GM19438 (cell line): ENCODE data around the gene SAMD8.
"Not testable (repeated sequence)": the region's sequence is repeated elsewhere in the genome, so short reads cannot be mapped to it uniquely, and the experiment has no call there.

Experiments used
- ATAC-seq: cut with Tn5 transposase; IDR thresholded peaks from one replicate; pipeline ENCODE4 v1.9.1; 2021; ENCODE audit warnings: low read depth; ENCODE audit not compliant: unreplicated experiment

Gene SAMD8

GRCh38 chr10:75189266-75190096 is 78.0 kb downstream of the SAMD8 start:
- no peak for ATAC-seq

DNA sequence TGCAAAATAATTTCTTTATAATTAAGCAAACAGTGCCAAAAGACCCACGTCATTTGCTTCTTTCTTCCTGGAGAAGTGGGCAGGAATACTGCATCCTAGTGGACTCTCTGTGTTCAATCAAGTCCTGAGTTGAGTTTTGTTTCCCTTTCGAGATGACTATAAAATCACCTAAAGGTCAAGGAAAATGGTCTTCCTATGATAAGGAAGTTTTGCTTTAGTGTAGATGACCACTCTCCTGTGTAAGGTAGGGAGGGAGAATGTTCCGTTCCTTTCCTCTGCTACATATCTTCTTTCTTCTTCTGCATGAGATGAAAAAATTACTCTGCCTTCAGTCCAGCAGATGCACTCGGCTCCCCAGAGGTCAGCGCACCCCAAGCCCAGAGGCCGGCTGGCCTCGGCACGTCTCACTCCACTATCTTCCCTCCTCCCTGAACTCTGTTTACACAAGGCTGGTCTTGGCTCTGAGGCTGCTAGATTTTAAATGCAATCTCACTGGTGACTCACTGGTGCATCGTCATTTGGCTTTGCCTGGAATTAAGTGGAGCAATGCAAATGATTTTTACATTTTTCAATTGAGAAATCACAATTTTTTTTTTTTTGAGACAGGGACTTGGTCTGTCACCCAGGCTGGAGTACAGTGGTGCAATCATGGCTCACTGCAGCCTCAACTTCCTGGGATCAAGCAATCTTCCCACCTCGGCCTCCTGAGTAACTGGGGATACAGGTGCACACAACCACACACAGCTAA is 80.5 kb downstream of the SAMD8 start:
- no peak for ATAC-seq

DNA sequence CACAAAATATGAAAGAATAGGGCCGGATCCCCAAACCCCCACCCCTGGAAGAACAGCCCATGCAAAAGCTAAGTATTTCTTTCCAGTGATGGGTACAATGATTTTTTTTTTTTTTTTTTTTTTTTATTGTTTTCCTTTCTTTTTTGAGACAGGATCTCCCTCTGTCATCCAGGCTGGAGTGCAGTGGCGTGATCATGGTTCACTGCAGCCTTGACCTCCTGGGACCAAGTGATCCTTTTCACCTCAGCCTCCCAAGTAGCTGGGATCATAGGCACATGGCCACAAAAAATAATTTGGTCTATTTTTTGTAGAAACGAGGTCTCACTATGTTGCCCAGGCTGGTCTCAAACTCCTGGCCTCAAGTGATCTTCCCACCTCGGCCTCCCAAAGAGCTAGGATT is 83.2 kb downstream of the SAMD8 start:
- not testable (repeated sequence) for ATAC-seq

GRCh38 chr10:75195035-75195763 is 83.7 kb downstream of the SAMD8 start:
- ATAC-seq: no peak

DNA sequence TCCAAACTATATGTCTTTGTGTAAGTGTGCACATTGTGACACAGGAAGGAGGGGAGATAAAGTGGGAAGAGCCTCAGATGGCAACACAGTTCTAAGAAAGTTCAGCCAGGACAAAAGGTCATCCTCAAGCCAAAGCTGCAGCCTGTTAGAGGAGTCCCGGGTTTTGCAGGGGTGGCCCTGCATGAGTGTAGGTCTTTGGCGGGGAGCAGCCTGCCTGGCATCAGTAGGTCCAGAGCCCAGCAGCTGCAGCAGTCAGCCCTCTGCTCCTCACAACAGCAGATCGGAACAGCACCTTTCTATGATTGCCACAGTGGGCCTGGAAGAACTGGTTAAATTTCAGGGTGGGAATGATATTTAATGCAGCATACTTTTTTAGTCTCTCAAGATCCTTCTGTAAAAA is 85.6 kb downstream of the SAMD8 start:
- no peak for ATAC-seq

DNA sequence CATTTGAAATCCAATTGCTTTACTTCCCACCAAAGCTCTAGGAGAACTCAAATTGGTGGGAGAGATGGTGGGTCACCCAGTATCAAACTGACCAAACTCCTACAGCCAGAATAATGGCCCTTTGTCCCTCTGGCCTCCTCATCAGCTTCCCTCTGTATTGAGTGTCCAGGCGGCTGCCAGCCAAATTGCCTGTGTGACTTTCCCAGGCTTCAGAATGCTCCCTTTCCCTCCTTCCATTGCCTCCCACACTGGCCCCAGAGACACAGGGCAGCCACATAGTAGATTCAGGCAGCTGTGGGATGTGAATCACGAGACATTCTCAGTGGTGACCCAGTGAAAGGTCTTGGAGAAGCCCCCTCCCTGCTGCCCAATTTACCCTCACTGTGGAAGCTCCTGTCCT is 86.5 kb downstream of the SAMD8 start:
- no peak for ATAC-seq

DNA sequence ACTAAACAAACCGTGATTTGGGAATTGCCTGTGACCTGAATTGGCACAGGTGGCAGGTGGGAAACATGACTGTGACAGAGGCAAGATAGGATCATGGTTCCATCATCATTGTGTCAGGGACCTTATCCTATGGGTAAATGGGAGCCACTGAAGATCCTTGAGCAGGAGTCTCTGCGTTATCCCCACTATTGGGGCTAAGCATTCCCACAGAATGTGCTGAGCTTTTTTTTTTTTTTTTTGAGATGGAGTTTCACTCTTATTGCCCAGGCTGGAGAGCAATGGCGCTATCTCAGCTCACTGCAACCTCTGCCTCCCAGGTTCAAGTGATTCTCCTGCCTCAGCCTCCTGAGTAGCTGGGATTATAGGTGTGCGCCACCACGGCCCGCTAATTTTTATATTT is 88.5 kb downstream of the SAMD8 start:
- not testable (repeated sequence) for ATAC-seq

- ATAC-seq: no peak
Measured at GRCh38 chr10:75201793-75202307, 90.4 kb downstream of the SAMD8 start.

GRCh38 chr10:75202321-75203045 is 91.0 kb downstream of the SAMD8 start:
- no peak for ATAC-seq

DNA sequence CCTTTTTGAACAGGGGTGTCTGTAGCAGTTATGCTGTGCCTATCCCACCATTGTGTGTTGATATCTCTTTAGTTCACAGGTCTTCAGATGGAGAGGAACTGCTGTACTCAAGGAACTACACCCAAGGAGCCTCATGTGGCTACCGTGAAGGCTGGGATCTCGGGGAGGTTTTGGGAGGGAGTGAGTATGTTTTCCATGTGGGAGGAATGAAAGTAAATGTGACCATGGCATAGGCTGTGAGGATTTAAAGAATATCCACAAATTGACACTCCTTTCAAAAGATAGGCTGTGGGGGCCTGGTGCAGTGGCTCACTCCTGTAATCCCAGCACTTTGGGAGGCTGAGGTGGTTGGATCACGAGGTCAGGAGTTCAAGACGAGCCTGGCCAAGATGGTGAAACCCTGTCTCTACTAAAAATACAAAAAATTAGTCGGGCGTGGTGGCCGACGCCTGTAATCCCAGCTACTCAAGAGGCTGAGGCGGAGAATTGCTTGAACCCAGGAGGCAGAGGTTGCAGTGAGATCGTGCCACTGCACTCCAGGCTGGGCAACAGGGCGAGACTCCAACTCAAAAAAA is 91.7 kb downstream of the SAMD8 start:
- not testable (repeated sequence) for ATAC-seq

DNA sequence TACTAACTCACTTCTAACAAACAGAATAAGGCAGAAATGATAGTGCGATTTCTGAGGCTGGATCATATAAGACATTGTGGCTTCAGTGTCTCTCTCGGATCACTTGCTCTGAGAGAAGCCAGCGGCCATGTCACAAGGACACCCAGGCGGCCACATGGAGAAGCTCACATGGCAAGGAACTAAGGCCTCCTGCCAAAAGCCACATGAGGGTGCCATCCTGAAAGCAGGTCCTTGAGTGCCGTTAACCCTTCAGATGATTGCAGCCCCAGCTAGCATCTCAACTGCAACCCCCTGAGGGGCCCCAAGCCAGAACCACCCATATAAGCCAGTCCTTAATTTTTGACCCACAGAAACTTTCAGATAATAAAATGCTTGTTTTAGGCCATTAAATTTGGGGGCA is 92.3 kb downstream of the SAMD8 start:
- no peak for ATAC-seq

DNA sequence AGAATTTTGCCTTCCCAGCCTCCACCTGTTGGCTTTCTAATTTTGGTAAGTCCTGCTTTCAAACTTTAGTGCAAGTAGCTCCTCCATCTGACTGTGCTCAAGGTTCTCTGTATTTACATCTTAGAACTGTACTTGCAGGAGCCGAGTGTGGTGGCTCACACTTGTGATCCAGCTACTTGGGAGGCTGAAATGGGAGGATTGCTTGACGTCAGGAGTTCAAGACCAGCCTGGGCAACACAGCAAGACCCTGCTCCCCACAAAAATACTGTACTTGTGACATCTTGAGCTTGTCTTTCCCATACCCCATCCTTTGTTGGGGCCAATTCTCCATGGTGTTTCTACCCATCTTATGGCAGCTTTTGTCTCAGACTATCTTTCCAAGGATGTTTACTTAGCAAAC is 94.5 kb downstream of the SAMD8 start:
- ATAC-seq: no peak

- ATAC-seq: not testable (repeated sequence)
Measured at GRCh38 chr10:75206638-75207037, 95.2 kb downstream of the SAMD8 start.

- no peak for ATAC-seq
Measured at GRCh38 chr10:75207079-75207856, 95.8 kb downstream of the SAMD8 start.

DNA sequence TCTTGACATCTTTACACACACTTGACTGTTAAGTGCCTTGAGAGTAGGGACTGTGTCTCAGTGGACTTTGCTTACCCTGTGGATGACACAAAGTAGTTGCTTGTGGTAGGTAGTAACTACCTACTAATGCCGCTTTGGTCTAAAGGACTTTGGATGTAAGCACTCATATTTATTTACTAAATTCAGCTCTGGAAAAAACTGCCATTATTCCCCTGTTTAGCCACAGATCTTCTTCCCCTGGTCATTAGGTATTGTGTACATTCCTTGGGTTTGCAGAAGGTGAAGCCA is 96.3 kb downstream of the SAMD8 start:
- ATAC-seq: no peak

GRCh38 chr10:75208181-75208580 is 96.7 kb downstream of the SAMD8 start:
- no peak for ATAC-seq

- no peak for ATAC-seq
Measured at GRCh38 chr10:75209086-75209920, 97.8 kb downstream of the SAMD8 start.

DNA sequence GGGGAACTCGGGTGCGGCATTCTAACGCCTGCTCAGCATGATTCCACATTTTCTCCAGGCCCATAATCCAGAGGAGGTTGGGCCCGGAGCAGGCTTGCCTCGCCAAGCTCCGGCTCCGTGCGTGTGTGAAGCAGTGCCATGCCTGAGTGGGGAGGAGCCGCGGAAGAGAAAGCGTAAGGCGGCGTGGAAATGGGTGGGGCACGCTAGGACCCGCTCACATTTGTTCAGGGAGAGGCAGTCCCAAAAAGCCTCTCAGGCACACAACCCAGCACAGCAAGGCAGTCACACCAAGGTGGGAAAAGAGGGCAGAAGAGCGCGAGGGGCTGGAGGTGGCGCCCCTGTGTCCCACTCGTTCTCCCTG is 98.4 kb downstream of the SAMD8 start:
- peak; percentile 57 for ATAC-seq
